ENCODE measurements around the gene CXCL10.

Gene CXCL10

DNA sequence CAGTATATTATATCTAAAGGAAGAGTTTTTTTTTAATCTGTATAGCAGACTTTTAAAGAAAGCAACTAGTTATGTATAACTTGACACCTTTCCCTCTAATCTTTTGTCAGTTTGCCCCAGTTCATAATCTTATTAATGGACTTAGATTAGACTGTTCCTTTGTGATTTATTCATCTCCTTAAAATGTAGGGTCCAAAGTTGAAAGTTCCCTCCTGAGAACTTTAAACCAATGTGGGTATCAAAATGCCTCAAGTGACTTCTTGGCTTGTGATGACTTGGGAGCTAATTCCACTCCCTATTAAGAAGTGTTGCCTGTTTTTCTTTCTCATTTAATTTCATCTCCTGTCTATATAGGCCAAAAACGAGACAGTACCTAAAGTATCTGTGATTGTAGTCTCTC, 26.2 kb downstream of the CXCL10 start:
- no peak for DNase-seq (ENCODE audit: low read depth in 3 of 3, low spot score in 1 of 3)

DNA sequence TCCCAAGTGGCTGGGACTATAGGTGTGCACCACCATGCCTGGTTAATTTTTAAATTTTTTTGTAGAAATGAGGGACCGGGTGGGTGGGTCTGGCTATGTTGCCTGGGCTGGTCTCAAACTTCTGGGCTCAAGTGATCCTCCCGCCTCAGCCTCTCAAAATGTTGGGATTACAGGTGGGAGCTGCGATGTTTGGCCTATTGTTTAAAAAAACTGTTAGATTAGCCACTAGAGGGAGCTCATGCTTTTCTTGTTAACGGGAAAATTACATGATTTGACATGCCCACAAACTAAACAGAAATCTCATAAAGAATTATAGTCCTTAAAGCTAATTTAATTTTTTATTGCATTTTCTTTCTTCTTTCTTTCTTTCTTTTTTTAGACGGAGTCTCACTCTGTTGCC, 27.6 kb downstream of the CXCL10 start:
- no peak for DNase-seq (ENCODE audit: low read depth in 3 of 3, low spot score in 1 of 3)

DNA sequence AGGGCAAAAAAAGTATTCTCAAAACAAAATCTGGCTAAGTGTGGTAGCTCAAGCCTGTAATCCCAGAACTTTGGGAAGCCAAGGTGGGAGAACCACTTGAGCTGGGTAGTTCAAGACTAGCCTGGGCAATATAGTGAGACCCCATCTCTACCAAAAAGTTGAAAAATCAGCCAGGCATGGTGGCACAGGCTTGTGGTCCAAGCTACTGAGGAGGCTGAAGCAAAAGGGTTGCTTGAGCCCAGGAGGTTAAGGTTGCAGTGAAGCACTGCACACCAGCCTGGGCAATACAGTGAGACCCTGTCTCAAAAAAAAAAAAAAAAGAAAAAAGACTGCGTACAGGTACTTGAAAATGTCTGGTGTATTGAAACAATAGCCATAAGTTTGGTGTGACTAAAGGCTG, 30.8 kb downstream of the CXCL10 start:
- no peak for DNase-seq (ENCODE audit: low read depth in 3 of 3, low spot score in 1 of 3)

DNA sequence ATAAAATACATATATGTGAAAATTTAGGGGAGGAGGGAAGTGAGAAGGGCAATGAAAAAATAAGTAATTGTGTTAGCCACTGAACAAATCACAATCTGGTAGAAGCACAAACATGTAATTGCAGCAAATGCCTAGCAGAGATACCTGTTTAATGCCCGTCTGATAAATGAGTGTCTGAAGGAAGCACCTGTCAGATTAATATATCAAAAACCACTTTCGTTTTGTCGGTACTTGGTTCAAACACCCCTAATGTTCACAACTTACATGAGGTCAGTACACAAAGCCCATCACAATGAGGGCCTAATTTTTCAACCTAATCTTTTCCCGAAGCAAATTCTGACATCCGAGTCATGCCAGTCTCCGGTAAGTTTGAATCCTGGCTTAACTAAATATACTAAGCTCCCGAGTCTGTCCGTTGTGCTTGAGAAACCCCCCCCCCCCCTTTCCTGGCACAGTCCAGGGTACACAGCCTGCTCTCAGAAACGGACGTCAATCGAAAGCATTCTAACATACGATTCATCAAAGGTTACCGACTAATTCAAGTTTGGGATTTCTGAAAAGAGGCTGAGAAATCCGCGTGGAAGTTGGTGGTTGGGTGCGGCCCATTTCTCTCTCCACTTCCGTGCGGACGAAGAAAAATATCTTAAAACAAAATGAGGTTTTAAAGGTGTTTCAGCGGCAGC, 33.3 kb downstream of the CXCL10 start:
- no peak for DNase-seq (ENCODE audit: low read depth in 3 of 3, low spot score in 1 of 3)

DNA sequence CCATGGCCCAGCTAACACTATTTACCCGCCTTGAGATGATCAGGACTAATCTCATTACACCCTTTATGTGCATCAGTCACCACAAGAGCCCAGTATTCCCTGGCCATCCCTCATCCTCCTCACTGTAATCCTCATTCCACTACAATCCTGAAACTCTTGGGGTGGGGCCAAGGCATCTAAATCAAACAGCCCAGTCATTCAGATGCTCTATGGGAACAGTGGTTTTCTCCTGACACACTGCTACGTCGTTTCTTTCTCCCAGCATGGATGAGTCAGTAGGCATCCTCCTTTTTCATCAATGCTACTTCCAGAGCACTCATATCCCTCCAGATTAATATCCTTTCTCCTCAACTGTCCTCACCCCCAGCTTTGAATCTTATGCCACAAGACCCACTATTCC, 38.2 kb downstream of the CXCL10 start:
- DNase-seq (ENCODE audit: low read depth in 3 of 3, low spot score in 1 of 3) = no peak

DNA sequence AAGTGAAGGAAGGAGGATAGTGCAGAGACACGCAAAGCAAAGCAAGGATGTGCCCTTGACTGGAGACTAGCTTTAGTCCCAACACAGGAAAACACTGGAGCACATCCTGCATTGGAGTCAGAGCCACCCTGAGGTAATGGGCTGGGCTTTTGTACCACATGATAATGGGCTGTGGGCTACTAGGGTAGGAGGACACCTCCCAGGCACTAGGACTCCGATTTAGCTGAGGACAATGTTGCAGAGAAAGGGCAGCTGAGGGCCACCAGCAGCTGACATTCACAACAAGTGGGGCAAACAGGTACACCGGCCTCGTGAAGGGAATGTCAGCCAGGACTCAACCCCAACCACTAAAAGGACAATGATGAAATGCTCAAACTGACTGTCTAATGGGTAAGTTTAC, 42.7 kb downstream of the CXCL10 start:
- DNase-seq (ENCODE audit: low read depth in 3 of 3, low spot score in 1 of 3) = no peak

DNA sequence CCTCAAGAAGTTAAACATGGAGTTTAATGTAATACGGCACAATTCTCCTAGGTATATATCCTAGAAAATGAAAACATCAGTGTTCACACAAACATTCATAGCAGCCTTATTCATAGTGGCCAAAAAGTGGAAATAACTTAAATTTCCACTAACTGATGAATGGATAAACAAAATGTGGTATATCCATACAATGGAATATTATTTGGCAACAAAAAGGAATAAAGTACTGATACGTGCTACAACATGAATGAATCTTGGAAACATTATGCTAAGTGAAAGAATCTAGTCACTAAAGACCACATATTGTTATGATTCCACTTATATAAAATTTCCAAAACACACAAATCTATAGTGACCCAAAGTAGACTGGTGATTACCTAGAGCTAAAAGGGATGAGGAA, 47.1 kb downstream of the CXCL10 start:
- DNase-seq (ENCODE audit: low read depth in 3 of 3, low spot score in 1 of 3) = no peak

DNA sequence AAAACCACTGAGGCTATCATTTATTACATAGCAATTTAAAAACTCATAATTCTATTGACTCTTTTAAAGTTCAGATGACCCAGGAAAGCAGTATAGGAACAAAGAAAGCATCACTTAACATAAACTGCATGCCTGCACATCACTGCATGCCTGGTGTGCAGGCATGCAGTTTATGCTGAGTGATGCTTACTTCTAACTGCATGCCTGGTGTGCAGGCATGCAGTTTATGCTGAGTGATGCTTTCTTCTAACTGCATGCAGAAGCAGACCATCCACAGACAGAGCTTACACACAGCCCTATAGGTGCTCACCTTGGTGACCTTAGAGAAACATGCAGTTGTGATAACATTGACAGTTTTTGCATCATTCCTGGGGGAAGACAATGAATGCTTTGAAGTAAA, 49.5 kb downstream of the CXCL10 start:
- no peak for DNase-seq (ENCODE audit: low read depth in 3 of 3, low spot score in 1 of 3)
